Activated CD4-positive, CD25-positive, alpha-beta regulatory T cell (primary cell): ENCODE results near the gene ABCF1.

ENCODE experiments used
- DNase-seq, 4 experiments: peaks; one replicate each; lab custom pipeline; 2025; lab: John Stamatoyannopoulos, UW

Gene ABCF1

GRCh38 chr6:30626484-30627366 is 55.5 kb downstream of the ABCF1 start, which contains the start of gene ATAT1:
Gene ATAT1, plus strand, starts transcription at chr6:30626874.
- DNase-seq, result peak; percentile 72 to 82 (median 75)

DNA sequence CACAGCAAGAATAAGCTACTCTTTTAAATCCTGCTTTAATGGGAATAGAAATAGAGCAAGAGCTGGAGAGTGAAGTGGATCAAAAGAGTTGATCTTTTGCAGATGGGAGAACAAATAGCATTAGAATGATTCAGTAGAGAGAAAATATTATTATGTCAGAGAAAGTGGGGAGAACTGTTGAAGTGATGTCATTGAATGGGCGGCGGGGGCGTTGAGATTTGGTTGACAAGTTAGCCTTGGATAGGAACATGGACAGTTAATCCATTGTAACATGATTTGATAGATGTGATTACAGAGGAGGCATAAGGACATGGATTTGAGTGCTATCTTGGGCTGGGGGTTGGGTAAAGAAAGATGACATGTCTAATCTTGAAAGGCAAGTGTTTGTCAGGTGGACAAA is 64.6 kb downstream of the ABCF1 start:
- DNase-seq, result no peak

GRCh38 chr6:30640481-30640880 is 69.2 kb downstream of the ABCF1 start:
- no peak for DNase-seq

GRCh38 chr6:30641048-30641447 is 69.8 kb downstream of the ABCF1 start:
- DNase-seq, result no peak
